ENCODE data around the gene FOXP1.

The FOXP1 gene

DNA sequence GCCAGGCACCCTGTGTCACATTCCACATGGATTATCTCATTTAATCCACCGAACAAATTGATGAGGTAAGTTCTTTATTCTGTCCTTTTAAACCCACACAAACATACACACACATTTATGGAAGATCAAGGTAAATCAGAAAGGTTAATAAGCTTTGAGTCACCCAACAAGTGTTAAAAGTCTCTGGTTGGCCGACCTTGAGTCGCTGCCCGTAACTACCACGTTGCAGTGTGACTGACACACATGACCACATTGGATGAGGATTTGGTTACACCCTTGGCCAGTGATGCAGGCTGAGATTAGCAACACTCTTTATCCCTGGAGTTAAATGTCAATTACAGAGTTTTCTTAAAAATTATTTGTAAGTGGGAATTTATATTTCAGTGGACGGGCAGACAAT lies 19.2 kb downstream of the FOXP1 start:
- DNase-seq (ENCODE audit: low read depth in 2 of 2) = no peak

DNA sequence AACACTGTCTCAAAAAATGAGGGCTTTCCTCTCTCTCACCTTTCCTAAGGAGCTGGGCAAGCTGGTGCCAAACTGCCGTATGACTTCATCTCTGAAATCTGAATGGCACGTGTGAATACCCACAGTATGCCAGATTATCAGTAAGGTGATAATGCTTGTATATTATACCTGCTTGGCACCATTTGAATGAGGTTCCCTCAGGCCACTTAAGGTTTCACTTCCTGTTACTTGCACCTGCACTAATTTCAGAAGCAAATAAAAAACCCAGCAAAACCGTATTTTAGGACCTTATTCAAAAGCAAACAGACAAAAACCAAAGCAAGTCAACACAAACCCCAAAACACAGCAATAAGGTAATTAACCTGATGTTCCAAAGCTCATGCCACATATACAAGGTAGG lies 19.7 kb downstream of the FOXP1 start:
- DNase-seq (ENCODE audit: low read depth in 2 of 2) = no peak

DNA sequence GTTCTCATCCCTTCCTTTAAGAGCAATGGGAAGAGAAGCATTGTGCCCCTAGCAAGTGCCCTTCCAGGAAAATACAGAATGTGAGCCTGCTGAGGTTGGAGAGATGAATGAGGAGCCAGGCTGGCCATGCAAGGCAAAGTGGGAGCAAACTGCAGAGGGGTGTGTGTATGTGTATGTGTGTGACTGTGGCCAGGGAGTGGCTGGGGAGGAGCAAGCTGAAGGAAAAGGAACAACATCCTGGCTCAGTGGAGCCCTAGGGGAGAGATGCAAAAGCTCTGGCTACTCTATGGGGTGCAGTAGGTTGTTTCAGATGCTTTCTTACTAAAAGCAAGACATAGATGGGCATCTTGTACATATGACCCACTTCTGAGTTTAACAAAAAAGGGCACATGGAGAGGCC lies 20.6 kb downstream of the FOXP1 start:
- no peak for DNase-seq (ENCODE audit: low read depth in 2 of 2)

DNA sequence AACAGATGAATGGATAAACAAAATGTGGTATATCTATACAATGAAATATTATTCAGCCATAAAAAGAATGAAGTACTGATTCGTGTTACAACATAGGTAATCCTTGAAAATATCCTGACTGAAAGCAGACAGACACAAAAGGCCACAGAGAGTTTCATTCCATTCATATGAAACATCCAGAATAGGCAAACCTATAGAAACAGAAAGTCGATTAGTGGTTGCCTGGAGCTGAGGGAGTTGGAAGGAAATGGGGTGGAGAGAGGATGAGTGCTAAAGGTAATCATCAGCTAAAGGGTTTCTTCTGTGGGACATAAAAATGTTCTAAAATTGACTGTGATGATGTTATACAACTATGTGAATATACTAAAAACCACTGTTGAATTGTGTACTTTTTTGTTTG lies 22.9 kb downstream of the FOXP1 start:
- no peak for DNase-seq (ENCODE audit: low read depth in 2 of 2)

DNA sequence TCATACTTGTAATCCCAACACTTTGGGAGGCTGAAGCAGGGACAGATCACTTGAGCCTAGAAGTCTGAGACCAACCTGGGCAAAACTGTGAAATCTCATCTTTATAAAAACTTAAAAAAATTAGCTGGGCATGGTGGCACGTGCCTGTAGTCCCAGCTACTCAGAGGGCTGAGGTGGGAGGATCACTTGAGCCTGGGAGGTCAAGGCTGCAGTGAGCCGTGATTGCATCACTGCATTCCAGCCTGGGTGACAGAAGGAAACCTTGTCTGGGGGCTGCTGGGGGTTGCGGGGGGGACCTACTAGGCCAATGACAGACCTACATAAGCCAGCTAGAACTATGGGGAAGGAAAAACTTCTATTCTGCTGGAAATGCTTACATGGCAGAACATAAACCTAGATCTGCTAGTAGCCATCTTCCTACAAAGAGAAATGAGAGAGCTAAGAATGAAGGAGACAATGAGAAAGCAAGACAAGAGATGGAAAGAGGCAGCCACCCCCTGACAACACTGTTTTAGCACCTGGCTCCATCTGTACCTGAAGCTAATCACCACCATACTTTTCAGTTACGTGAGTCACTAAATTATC lies 23.9 kb downstream of the FOXP1 start:
- DNase-seq (ENCODE audit: low read depth in 2 of 2) = no peak

DNA sequence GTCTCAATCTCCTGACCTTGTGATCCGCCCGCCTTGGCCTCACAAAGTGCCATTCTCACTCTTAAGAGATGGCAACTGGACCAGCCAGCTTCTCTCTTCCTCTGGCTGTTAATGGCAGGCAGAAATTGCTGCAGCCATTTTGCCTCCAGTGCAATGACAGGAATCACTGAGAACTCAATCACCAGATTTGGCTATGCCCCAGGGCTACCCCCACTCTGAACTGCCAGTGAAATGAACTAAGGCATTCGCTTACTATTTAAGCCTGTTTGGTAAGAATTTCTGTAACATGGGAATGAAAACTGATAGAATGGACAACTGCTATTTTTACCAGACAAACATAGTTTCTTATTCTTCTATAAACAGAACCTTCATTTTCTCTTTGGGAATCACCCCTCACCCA lies 24.5 kb downstream of the FOXP1 start:
- no peak for DNase-seq (ENCODE audit: low read depth in 2 of 2)

DNA sequence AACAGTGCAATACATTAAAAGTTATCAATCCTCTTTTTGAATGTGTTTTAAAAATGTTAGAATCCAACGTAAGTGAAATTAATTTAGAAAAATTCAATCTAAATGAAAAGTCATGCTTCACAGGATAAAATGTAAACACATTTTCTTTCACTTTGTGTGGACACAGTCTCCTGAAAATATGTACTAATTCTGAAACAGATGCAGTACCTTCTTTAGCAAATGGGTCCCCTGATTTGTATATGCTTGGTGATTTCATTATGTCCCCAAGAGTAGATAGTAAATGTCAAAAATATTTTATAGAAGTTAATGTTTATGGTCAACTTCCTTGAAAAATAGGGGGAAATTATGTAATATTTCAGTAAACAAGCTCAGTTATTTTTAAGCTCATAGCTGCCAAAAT lies 28.9 kb downstream of the FOXP1 start:
- DNase-seq (ENCODE audit: low read depth in 2 of 2) = no peak

DNA sequence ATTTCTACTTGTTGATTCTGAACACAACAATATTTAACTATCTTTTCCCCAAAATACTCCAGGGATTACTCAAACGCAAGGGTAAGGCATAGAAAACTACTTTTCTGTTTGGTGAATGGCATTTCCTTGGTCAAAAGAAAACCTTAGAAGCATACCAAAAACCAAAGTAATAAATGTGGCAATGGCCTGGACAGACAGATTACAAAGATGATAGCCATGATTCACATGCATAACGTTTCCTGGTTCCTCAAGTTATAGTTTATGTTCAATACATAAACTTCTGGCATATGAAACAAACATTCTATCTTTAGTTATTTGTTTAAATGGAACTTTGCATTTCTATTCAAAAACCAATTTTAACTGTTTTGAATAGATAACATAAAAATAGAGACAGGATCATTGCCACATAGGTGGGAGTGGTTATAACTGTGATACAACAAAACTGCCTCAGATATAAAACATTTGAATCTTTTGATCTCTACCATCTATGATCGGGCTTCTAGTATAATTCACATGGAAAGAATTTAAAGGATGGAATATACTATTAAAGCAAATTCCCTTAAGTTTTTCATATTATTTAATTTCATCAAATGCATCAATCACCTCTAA lies 32.1 kb downstream of the FOXP1 start:
- no peak for DNase-seq (ENCODE audit: low read depth in 2 of 2)

DNA sequence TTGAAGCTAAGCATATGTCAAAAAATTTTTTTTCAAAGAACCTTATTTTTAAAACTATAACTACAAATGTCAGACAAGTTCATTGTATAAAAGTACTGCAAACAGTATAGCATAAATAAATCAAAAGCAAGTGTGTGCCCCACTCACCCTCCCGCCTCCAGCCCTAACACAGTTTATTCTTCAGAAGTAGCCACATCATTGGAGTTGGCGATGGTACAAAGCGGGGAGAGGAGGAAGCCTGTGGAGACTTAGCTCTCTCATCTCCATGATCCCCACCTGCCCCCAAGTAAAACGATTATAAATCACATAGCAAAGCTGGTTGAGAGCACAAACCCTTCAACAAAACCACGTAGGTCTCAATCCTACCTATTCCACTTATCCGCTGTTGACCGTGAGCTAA lies 33.6 kb downstream of the FOXP1 start:
- no peak for DNase-seq (ENCODE audit: low read depth in 2 of 2)

DNA sequence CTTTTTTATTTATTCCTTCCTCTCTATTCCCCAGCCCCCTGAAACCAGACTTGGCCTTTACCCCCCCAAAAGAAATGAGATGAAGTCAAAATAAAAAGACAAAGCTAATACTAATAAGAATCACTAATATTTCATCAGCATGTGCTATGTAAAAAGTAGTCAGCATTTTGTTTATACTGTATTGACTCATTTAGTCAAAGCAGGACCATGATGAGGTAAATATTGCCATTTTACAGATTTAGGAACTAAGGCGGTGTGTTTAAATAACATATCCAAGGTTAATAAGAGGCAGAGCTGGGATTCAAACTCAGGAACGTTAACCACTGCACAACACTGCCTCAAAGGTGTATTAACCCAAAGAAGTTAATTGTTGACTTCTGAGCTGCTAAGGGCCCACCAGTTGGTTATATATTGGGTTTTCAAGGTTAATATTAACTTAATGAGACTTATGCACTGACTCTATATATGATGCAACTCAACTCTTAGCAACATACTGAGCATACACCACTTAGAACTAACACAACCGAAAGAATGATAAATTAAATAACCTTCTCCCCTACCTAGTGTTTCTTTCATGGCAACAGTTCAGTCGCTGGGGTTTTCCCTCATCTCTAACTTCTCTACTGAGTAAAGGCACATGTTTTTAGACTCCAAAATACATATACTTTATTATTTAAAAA lies 34.7 kb downstream of the FOXP1 start:
- DNase-seq (ENCODE audit: low read depth in 2 of 2) = no peak

DNA sequence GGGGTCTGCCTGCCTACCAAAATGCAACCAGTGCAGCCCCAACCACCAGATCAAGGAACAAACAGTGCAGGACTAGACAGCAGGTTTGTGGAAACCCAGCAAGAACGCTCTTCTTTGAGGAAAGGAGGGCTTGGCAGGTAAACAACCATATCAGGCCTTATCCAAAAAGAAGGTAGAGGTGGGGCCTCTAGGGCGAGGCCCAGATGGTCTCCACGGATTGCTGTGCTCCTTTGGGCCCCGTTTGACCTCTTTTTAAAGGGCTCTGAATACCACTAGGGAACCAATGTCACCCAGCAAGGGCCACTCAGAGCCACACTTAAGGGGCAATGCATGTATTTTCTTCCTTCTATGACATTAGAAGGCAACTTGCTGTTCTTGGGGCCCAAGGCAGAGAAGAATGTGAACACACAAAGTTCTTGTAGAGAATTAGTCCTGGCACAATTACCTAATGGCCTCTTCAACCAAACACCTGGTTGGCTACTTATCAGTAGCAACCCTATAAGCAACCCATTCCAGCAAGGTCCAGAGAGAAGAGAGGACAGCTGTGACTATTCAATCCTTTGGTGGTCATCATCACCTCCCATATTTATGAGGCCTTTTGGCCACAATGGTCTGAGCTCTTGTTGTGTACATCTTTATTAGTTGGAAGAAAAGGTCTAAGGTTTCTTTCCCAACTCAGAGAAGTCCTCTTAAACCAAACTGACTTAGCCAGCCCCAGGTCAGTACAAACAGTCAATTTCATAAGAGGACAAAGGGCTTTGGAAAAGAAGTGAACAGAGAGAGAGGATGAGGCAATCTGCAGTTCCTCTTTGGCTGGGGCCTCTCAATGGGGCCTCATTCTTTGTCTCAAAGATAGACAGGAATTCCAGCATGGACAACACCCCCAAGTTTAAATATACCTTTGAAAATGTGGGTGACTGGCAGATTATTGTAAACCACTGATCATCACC lies 36.0 kb downstream of the FOXP1 start:
- DNase-seq (ENCODE audit: low read depth in 2 of 2) = no peak

DNA sequence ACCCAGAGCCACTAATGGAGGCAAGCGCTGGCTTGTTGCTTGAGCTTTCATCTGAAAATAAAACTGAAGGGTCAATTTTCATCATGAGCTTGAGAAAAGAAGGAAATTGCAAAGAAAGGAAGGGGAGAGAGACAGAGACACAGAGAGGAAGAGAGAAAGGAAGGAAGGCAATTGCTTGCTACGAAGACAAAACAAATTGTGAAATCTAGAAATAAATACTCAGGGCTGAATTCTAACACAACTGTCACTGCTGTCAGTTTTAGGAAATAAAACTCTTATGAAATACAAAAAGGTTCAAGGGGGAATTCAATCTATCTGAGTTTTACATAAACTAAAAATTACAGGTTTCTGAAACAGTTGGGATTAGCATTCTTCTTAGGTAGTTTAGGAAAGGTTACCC lies 36.7 kb downstream of the FOXP1 start:
- DNase-seq (ENCODE audit: low read depth in 2 of 2) = no peak

DNA sequence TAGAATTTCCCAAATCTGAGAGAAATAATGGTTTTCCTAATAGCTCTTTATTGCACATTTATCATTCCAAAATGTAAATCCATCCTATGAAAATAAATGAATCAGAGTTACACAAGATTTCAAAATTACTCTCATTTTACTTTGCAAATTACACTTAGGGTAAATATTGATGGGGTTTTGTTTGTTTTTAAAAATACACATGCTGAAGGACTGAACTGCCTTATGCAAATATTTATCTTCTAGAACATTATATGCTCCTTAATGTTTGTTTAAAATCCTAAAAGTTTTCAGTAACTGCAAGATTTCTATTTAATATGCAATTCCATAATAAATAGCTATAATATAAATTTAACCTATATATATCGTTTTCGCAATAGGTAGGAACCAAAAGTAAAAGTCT lies 38.2 kb downstream of the FOXP1 start:
- DNase-seq (ENCODE audit: low read depth in 2 of 2) = no peak

DNA sequence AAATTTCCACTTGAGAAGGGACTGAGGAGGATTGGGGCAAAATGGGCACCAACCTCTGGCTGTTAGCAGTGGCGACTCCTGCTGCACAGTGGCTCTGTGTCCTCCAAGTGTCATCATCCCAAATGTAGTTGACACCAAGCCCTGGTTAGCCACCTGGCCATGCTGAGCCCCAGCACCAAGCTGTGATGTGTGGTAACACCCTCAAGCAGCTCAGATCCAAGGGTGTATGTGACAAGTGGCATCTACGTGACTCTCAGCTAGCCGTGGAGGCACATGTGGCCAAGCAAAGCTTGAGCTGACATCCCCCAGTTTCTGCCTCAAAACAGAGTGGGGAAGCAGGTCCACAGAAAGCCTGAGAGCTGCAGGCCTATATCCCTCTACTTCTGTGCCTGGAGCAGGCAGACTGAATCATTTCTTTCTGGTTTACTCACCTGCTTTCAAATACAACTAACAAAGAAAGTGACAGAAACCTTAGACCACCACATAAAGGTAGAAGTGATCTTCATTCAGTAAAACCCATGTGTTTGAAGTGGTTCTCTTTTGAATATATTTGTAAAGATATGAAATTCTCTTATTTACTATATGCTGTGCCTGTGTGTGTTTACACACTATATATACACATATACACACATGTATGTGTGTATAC lies 40.0 kb downstream of the FOXP1 start:
- DNase-seq (ENCODE audit: low read depth in 2 of 2) = no peak

DNA sequence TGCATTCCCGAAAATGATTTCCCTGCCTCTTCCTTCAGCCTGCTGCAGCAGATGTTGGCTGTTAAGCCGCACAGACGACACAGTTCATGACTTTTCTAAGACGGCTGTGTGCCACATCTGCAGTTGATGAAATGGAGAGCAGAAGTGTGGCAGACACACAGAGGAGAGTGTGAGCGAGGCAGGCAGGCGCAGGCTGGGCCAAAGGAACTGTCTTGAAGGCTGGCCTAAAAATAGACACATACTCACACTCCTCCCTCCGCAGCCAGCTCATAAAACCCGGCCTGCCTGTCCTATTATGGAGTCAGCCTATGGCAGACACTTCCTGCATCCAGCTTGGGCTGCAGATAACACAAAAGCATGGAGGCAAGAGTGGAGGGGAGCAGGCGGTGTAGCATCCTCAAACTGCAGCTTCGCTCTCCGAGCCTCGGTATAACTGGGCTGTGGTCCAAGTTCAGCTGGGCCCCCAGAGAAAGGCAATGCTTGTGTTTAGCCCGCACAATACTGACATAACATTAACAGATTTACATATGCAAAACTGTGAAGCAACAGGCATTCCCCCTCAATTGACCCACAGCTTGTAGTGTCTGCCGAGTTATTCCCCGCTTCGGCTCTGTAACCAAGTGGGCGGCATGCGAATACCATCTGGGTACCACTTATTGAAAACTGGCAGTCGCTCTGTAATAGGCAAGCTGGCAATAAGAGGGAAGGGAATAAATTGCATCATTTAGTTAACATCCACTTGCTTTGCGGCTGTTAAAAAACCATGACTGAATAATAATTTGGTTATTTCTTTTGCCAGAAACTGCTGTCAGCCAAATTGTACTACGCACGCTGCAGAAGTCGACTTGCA lies 40.8 kb downstream of the FOXP1 start:
- DNase-seq (ENCODE audit: low read depth in 2 of 2) = no peak

DNA sequence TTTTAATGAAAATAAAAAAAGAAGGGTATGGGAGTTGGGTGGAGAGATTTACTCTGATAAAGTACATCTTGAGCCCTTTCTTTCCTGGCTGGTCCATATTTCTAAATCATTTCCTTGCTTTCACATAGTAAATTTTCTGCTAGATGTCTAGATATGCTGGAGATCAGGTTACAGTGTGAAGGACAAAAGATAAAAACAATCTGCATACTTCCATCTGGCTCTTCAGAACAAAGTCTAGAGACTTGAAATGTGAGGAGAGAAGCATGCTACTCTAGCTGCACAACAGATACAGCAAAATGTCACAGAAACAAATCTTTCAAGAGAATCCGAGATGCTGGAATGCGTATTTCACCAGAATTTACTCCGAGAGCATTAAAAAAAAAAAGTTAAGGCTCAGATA lies 42.2 kb downstream of the FOXP1 start:
- no peak for DNase-seq (ENCODE audit: low read depth in 2 of 2)

DNA sequence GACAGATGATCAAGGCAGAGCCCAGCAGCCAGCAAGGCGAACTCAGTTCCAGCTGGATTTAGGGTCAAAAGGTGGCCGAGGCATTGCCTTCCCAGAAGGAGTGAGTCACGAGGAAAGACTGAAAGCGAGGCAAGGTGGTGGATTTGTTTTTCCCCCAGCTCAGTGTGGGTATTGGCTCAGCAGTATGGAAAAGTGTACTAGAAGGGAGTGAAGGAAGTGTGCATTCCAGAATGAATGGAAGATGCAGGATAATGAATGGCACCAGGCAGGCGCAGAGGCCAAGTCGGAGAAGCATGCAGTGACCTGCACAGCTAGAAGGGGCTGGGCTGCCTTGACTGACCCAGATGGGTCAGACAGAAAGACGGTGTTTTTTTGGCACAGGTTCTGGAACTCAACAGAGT lies 46.3 kb downstream of the FOXP1 start:
- no peak for DNase-seq (ENCODE audit: low read depth in 2 of 2)

DNA sequence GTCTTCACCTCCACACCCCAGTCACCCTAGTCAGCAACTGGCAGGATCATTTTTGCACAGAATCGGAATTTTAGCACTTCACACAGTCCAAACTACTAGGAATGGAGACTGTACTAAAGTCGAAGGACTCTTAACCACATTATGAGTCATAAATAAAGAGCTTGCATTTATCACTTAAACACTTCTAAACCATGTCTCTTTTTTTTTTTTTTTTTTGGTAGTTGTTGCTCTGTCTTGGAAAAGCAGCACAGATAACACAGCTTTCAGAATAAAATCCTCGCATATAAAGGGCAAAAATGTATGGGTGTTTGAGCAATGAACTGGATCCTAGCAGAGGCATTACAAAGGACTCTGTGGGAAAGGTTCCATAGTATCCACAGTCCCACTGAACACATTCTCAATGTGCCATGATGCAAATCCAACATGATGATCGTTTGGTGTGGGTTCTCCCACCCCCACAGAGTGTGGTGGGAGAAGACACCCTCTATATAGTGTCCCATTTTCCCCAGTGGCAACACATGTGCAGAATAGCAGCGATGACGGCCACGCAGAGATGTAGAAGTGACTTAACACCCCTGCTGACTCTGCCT lies 47.1 kb downstream of the FOXP1 start:
- no peak for DNase-seq (ENCODE audit: low read depth in 2 of 2)

DNA sequence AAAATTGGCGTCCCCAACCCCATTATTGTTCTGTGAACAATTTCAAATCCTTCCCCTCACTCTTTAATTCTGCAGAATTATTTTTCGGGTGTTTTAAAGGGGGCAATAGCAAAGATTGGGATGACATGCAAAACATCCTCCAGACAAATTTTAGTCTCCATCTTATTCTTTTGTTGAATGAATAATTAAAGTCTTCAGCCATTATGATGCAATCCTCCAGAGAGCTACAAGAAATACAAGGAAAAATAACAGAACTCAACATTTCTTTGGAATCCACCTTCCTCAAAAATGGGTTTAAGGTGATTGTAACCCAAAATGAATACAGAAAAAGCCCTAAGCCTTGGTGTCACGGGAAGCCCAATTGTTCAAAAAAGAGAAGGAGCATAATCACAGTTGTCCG lies 49.9 kb downstream of the FOXP1 start:
- DNase-seq (ENCODE audit: low read depth in 2 of 2) = no peak

DNA sequence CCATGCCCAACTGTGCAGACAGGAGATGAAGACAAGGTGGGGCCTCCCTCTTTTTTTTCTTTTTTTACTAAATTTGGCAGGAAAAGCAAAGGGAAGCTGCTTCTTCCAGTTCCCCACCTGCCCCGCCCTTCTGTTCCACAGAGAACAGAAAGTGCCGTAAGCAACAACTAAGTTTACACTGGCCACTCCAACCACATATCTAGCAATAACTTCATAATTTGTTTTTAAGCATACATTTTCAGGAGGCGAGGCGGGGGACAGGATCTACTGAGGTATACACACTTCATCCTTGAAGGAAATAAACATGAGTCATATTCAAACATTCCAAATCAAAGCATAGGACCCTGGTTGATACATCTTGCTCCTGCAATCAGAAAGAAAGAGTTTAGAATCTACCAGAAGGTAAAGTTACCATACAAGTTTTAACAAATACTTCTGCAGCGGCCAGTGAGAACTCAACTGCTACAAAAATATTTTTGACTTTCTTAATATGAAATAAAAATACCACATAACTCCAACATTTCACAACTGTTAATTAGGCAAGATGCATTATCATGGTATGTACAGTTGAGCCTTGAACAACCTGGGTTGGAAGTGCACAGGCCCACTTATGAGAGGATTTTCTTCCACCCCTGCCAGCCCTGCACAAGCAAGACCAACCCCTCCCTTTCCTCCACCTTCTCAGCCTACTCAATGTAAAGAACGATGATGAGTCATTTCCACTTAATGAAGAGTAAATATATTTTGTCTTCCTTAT lies 50.7 kb downstream of the FOXP1 start:
- no peak for DNase-seq (ENCODE audit: low read depth in 2 of 2)

Data from stimulated activated CD8-positive, alpha-beta memory T cell treated with anti-CD3 and anti-CD28 coated beads, Interleukin-2, amount 100 ng/mL, for 48 hours (primary cell).